Prostate gland (tissue), 2 donors: ENCODE data around the gene ZNF253.

ENCODE experiments used
- POLR2A ChIP-seq: fragments of 450-650 bp; IDR thresholded peaks from one replicate; pipeline ENCODE4 v1.6.1; 2016; ENCODE audit warnings: antibody characterized with exemption, mild to moderate bottlenecking
- POLR2AphosphoS5 ChIP-seq: sonication (generic); formaldehyde crosslinking; IDR thresholded peaks from one replicate; pipeline ENCODE4 v1.6.1; 2017; ENCODE audit warnings: antibody characterized with exemption
- TF ChIP-seq, protein P1 (sequence below), 4 experiments: fragments of 200-600 bp in 2 of 4; fragments of 450-650 bp in 2 of 4; sonication (generic) in 2 of 4; IDR thresholded peaks; 1 replicate in 3 of 4; 2 replicates in 1 of 4; pipeline ENCODE4 v1.5.1; 2016 to 2019; ENCODE audit warnings: antibody characterized with exemption in 4 of 4, mild to moderate bottlenecking in 2 of 4, moderate library complexity in 2 of 4

DNA sequence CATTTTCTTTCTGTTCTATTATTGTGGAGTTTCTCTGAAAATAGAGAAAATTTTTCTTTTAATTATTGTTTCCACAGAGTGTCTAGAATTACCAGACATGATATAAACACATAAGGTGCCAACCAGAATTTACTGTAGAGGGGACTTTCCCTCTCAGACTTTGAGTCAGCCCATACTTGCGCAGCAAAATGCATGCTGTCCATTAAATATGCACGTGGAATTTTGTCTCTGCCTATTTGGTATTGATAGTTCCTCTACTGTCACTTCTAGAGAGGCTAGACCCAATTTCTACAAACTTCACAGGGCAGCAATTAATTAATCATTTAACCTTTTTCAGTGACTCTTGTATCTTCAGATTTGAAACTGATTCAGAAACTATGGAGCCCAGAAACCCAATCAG is 44.0 kb downstream of the ZNF253 start:
- TF ChIP-seq, protein P1, sequence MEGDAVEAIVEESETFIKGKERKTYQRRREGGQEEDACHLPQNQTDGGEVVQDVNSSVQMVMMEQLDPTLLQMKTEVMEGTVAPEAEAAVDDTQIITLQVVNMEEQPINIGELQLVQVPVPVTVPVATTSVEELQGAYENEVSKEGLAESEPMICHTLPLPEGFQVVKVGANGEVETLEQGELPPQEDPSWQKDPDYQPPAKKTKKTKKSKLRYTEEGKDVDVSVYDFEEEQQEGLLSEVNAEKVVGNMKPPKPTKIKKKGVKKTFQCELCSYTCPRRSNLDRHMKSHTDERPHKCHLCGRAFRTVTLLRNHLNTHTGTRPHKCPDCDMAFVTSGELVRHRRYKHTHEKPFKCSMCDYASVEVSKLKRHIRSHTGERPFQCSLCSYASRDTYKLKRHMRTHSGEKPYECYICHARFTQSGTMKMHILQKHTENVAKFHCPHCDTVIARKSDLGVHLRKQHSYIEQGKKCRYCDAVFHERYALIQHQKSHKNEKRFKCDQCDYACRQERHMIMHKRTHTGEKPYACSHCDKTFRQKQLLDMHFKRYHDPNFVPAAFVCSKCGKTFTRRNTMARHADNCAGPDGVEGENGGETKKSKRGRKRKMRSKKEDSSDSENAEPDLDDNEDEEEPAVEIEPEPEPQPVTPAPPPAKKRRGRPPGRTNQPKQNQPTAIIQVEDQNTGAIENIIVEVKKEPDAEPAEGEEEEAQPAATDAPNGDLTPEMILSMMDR (IDR thresholded peaks at IDR 0.05), result no peak
- TF ChIP-seq POLR2AphosphoS5 (no peak), POLR2A (no peak)
